OCI-LY3 (cell line): ENCODE measurements around the gene CCDC191.

Experiments used
- H2AFZ ChIP-seq: fragments of 200-600, 300-600 bp; shearing (Covaris generic); 2 replicates; pipeline ENCODE4 v1.6.0; 2014; ENCODE audit warnings: antibody characterized with exemption, low read depth, low read length
- H3K27ac ChIP-seq: fragments of 200-600, 300-600 bp; sonication (generic); 2 replicates; pipeline ENCODE4 v1.5.1; 2014; ENCODE audit warnings: mild to moderate bottlenecking, low read length, moderate library complexity, mixed read lengths
- H3K27me3 ChIP-seq: fragments of 200-600, 300-600 bp; sonication (generic); 2 replicates; pipeline ENCODE4 v1.6.1; 2014; ENCODE audit warnings: low read depth, low read length, mixed read lengths
- H3K36me3 ChIP-seq: fragments of 200-600, 300-600 bp; sonication (generic); replicated peaks from 2 replicates; pipeline ENCODE3; 2014; ENCODE audit warnings: low read depth, low read length, mixed read lengths
- H3K4me1 ChIP-seq: fragments of 300-600, 200-600 bp; sonication (generic); 2 replicates; pipeline ENCODE4 v1.6.1; 2014; ENCODE audit warnings: low read length, mixed read lengths
- H3K4me2 ChIP-seq: fragments of 200-600, 300-600 bp; sonication (generic); 2 replicates; pipeline ENCODE4 v1.6.1; 2014; ENCODE audit warnings: low read length, mixed read lengths
- H3K4me3 ChIP-seq: fragments of 300-600, 200-600 bp; sonication (generic); 2 replicates; pipeline ENCODE4 v1.5.1; 2014; ENCODE audit warnings: antibody characterized with exemption, mild to moderate bottlenecking, low read length, moderate library complexity
- H3K79me2 ChIP-seq: fragments of 300-600, 200-600 bp; shearing (Covaris generic); 2 replicates; pipeline ENCODE4 v1.6.1; 2014; ENCODE audit warnings: mild to moderate bottlenecking, low read length, mixed read lengths
- H3K9ac ChIP-seq: fragments of 300-600, 200-600 bp; shearing (Covaris generic); 2 replicates; pipeline ENCODE4 v1.6.0; 2014; ENCODE audit warnings: mild to moderate bottlenecking, low read length, moderate library complexity
- H3K9me3 ChIP-seq: fragments of 200-600, 300-600 bp; shearing (Covaris generic); 2 replicates; pipeline ENCODE4 v1.6.1; 2014; ENCODE audit warnings: low read length, mixed read lengths; ENCODE audit not compliant: insufficient read depth
- H4K20me1 ChIP-seq: fragments of 200-600, 300-600 bp; sonication (generic); 2 replicates; pipeline ENCODE4 v1.6.1; 2016; ENCODE audit warnings: low read length, mixed read lengths; ENCODE audit not compliant: insufficient read depth
- EZH2phosphoT487 ChIP-seq: fragments of 200-600 bp; shearing (Covaris generic); IDR thresholded peaks from 2 replicates; pipeline ENCODE4 v1.6.1; 2018; ENCODE audit warnings: antibody characterized with exemption, mixed run types, low read depth
- TF ChIP-seq, protein P1 (sequence below): fragments of 200-600, 300-600 bp; sonication (generic); IDR thresholded peaks from 2 replicates; pipeline ENCODE4 v1.5.1; 2014; ENCODE audit warnings: antibody characterized with exemption, low read length, low read depth

CCDC191 gene

GRCh38 chr3:114060906-114061655 lies 4.8 kb upstream of the CCDC191 start:
- Histone ChIP-seq H3K27me3 (no peaks in the 10 kb centered on the region), H3K9ac (no peak overlapping the region), H3K4me2 (peak overlapping the region; percentile 43), H3K4me1 (peaks cover 36% of the 10 kb centered on the region), H2AFZ (no peak overlapping the region), H4K20me1 (peaks cover 24% of the 10 kb centered on the region), H3K79me2 (peaks cover 96% of the 10 kb centered on the region), H3K4me3 (no peak overlapping the region), H3K27ac (no peak overlapping the region), H3K36me3 (peaks cover 38% of the 10 kb centered on the region), H3K9me3 (no peaks in the 10 kb centered on the region)
- TF ChIP-seq EZH2phosphoT487 = no peak
- TF ChIP-seq, protein P1, sequence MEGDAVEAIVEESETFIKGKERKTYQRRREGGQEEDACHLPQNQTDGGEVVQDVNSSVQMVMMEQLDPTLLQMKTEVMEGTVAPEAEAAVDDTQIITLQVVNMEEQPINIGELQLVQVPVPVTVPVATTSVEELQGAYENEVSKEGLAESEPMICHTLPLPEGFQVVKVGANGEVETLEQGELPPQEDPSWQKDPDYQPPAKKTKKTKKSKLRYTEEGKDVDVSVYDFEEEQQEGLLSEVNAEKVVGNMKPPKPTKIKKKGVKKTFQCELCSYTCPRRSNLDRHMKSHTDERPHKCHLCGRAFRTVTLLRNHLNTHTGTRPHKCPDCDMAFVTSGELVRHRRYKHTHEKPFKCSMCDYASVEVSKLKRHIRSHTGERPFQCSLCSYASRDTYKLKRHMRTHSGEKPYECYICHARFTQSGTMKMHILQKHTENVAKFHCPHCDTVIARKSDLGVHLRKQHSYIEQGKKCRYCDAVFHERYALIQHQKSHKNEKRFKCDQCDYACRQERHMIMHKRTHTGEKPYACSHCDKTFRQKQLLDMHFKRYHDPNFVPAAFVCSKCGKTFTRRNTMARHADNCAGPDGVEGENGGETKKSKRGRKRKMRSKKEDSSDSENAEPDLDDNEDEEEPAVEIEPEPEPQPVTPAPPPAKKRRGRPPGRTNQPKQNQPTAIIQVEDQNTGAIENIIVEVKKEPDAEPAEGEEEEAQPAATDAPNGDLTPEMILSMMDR = no peak

- peaks cover 71% of the 10 kb centered on the region for H3K79me2 ChIP-seq
- H3K9me3 ChIP-seq = no peaks in the 10 kb centered on the region
- H3K9ac ChIP-seq = no peak overlapping the region
- H2AFZ ChIP-seq = no peak overlapping the region
- H3K4me2 ChIP-seq = peak overlapping the region; percentile 34
- no peaks in the 10 kb centered on the region for H3K27me3 ChIP-seq
- H3K4me3 ChIP-seq = no peak overlapping the region
- peaks cover 16% of the 10 kb centered on the region for H4K20me1 ChIP-seq
- H3K4me1 ChIP-seq = peaks cover 43% of the 10 kb centered on the region
- H3K27ac ChIP-seq = no peak overlapping the region
- TF ChIP-seq, protein P1 = no peak
- TF ChIP-seq EZH2phosphoT487 = no peak
- peaks cover 23% of the 10 kb centered on the region for H3K36me3 ChIP-seq
These were observed 2.3 kb upstream of the CCDC191 start for GRCh38 chr3:114058646-114059045.

GRCh38 chr3:114057011-114057347 lies 653 bp upstream of the CCDC191 start:
- H2AFZ ChIP-seq = peak overlapping the region; percentile 81; the same call in 1 of the 2 replicates
- H3K79me2 ChIP-seq = peaks cover 55% of the 10 kb centered on the region

DNA sequence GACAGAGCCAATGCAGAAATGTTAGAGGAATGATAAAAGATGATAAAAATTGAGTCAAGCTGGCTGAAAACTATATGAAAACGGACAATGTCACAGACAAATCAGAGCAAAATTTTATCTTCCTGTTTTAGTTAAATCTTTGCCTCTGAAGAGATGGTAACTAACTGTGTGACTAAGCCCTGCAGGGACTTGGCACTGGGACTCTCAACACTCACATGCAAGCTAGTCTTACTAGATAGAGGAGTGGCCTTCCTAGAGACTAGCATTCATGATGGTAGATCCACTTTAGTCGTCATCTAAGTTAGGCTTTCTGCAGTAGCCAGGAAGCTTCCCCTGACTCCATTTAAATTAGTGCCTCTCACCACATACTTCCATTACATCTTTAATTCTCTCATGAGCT lies 4.1 kb downstream of the CCDC191 start:
- Histone ChIP-seq H2AFZ (no peak overlapping the region), H3K9ac (no peak overlapping the region), H4K20me1 (no peaks in the 10 kb centered on the region), H3K27me3 (no peaks in the 10 kb centered on the region), H3K4me1 (peaks cover 6% of the 10 kb centered on the region), H3K79me2 (peaks cover 7% of the 10 kb centered on the region), H3K4me3 (no peak overlapping the region), H3K27ac (no peak overlapping the region), H3K4me2 (no peak overlapping the region), H3K9me3 (no peaks in the 10 kb centered on the region), H3K36me3 (no peaks in the 10 kb centered on the region)
- TF ChIP-seq, protein P1 = no peak
- TF ChIP-seq EZH2phosphoT487 = no peak

More at GRCh38 chr3:114057011-114057347, 653 bp upstream of the CCDC191 start:
- Histone ChIP-seq H3K27me3 (no peaks in the 10 kb centered on the region), H4K20me1 (peaks cover 16% of the 10 kb centered on the region), H3K27ac (peak overlapping the region; percentile 59), H3K4me3 (peak overlapping the region; percentile 84), H3K9ac (peak overlapping the region; percentile 78), H3K4me1 (peaks cover 43% of the 10 kb centered on the region), H3K9me3 (no peaks in the 10 kb centered on the region), H3K4me2 (peak overlapping the region; percentile 81), H3K36me3 (peaks cover 23% of the 10 kb centered on the region)
- no peak for TF ChIP-seq EZH2phosphoT487
- TF ChIP-seq, protein P1 = no peak
